Measurements from ENCODE around the gene CIDEC.

Gene CIDEC, protein sequence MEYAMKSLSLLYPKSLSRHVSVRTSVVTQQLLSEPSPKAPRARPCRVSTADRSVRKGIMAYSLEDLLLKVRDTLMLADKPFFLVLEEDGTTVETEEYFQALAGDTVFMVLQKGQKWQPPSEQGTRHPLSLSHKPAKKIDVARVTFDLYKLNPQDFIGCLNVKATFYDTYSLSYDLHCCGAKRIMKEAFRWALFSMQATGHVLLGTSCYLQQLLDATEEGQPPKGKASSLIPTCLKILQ

DNA sequence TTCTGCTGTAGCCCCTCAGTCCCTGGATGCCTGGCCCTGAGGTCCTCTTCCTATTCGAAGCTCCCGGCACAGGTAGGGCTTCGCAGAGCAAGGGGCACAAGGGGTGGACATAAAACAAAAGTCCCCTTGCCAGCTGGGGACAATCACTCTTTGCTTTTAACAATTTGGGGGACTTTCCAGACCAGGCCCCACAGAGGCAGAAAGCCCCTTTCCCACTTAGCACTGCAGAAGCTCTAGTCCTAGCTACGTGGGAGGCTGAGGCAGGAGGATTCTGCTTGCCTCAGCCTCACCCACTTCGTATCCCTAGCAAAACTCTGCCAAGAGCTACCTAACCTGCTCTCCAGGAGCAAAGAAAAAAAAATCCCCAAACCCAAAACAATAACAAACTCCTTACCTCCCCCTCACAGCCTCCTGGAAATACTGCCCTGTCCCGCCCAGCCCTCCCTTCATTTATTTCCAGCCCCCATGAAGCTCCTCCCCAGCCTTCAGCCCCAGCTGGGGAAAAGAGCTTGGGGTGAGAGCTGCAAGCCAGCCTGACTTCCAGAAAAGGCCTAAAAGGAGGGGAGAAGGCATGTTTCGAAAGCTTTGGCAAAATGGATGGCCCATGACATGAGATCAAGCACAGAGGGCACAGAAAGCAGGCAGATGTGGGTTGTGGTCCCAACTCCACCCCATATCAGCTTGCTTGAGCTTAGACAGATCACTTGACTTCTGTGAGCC, at the start of gene CIDEC:
Gene CIDEC, minus strand, starts transcription at position 424 of the 720 bp plus-strand sequence. CDS start 1,767 bp downstream, outside the sequence.
- no peak for DNase-seq

DNA sequence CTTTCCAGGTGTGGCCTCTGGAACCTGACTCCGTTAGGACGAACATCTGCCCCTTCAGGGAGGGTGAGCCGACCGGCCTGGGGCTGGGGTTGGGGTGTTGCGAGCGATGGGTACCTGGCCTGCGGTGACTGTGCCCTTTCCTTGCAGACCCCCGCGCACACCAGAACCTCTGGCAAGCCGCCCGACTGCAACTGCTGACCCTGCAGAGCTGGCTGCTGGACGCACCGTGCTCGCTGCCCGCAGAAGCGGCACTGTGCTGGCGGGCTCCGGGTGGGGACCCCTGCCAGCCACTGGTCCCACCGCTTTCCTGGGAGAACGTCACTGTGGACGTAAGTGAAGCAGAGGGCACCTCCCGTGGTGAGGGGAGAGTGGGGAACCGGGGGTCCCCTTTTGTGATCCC, 48.1 kb upstream of the CIDEC start:
- DNase-seq = no peak

DNA sequence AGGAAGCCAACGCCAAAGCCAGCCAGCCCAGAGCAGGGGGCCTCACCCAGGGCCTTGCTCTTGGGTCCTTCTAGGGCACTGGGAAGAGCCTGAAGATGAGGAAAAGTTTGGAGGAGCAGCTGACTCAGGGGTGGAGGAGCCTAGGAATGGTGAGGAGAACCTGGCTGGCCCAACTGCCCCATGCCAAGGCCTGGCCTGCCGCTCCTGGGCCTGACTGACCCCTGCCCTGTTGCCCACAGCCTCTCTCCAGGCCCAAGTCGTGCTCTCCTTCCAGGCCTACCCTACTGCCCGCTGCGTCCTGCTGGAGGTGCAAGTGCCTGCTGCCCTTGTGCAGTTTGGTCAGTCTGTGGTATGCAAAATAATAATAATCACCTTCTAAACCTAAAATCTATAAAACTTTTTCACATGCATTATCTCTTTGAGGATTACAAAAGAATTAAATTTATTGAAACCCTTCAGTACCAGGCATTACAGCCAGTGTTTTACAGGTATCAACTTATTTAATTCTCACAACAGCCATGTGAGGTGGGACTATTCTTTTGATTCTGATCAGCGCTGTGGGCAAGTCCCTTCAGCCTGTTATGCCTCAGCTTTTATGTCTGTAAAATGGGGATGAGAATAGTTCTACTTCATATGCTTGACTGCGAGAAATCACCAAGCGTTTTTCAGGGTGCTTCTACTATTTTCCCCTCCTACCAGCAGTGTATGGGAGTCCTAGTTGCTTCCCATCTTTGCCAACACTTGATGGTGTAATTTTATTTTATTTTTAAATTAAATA, 38.4 kb upstream of the CIDEC start:
- no peak for DNase-seq

DNA sequence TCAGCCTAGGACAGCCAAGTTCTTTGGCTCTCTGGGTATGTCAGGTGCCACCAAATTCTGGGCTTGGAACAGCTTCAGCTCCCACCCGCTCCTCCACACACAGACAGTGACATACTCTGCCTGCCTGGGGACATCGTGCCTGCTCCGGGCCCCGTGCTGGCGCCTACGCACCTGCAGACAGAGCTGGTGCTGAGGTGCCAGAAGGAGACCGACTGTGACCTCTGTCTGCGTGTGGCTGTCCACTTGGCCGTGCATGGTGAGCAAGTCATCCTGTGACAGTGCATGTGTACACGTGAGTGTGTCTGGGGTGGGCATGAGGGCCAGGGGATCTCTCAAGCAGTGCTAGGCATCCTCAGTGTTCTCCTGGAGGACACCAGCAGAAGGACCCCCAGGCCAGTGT, 37.8 kb upstream of the CIDEC start:
- DNase-seq = no peak

DNA sequence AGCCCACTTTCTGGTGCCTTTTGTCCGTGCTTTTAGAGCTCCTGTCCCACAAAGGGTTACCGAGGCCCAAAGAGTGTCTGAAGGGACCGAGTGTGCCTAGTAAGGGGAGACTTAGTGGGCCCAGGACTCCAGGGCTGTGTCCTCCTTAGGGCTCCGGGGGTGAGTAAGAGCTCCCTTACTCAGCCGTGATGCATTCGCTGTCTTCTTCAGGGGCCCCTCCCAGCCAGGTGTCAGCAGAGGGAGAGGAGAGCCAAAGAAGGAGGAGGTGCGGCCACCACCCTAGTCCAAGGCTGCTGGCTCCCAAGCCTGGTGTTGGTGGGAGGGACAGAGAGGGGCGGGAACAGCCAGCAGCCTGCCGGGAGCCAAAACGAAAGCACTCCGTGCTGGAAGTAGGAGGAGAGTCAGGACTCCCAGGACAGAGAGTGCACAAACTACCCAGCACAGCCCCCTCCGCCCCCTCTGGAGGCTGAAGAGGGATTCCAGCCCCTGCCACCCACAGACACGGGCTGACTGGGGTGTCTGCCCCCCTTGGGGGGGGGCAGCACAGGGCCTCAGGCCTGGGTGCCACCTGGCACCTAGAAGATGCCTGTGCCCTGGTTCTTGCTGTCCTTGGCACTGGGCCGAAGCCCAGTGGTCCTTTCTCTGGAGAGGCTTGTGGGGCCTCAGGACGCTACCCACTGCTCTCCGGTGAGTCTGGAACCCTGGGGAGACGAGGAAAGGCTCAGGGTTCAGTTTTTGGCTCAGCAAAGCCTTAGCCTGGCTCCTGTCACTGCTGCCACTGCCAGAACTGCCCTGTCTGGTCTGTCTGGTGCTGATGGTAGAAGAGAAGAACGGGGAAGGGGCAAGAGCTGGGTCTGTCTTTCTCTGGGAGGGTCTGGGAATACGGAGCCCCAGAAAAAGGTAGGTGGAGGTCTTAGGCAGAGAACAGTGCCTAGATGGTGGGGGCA, 37.0 kb upstream of the CIDEC start, which contains the start of gene IL17RC:
Gene IL17RC, plus strand, starts transcription at position 365 of the 947 bp plus-strand sequence. Its CDS starts 218 bp downstream, at position 583.
- DNase-seq = peak; percentile 57

DNA sequence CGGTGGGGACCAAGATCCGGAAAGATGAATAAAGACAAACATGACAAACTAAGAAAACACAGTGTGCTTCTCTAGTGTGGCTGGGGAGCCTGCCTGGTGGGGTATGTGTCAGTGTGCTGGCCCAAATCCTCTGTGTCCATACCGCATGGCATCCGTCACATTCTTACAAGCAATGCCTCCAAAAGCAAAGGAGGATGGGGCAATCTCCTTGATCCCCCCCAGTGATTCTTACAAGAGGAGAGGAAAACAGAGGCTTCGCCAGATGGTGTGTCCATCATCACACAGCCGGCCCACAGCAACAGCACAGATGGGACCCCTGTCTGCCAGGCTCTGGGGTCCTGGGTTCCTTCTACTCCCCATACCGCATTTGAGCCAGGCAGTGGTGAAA, 36.3 kb upstream of the CIDEC start:
- no peak for DNase-seq

DNA sequence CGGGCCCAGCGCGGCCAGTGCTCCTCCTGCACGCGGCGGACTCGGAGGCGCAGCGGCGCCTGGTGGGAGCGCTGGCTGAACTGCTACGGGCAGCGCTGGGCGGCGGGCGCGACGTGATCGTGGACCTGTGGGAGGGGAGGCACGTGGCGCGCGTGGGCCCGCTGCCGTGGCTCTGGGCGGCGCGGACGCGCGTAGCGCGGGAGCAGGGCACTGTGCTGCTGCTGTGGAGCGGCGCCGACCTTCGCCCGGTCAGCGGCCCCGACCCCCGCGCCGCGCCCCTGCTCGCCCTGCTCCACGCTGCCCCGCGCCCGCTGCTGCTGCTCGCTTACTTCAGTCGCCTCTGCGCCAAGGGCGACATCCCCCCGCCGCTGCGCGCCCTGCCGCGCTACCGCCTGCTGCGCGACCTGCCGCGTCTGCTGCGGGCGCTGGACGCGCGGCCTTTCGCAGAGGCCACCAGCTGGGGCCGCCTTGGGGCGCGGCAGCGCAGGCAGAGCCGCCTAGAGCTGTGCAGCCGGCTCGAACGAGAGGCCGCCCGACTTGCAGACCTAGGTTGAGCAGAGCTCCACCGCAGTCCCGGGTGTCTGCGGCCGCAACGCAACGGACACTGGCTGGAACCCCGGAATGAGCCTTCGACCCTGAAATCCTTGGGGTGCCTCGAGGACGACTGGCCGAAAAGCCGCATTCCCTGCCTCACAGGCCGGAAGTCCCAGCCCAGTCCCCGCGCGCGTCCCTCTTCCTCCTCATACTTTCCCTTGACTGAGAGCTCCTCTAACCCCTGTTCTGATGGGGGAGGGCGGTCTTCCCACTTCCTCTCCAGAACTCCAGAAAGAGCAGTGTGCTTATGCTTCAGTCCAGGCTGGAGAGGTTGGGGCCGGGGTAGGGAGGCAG, 35.4 kb upstream of the CIDEC start:
- peak; percentile 12 for DNase-seq

DNA sequence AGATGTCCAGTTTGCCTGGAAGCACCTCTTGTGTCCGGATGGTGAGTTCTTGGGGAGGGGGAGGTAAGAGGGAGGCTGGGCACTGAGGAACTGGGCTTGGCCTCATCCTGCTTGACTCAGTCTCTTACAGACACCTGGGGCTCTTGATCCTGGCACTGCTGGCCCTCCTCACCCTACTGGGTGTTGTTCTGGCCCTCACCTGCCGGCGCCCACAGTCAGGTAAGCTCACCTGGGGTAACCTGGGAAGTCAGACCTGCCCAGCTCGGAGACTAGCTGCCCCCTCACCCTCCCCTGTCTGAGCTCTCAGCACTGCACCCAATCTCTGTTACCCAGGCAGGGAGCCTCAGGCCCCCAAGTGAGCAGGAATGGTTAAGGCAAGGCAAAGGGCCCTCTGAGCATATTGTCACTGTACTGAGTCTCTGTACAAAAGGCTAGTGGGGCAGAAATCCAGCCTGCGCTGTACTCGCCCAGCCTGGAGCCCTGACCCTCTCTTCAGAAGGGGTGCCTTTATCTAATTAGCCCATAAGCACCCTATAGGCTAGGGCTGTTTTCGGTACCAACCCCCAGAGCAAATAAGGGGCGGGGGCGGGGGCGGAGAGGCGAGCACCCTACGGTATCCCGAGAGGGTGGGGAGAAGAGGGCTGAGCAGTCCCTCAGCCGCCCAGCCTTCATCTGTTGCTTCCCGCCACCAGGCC, 34.7 kb upstream of the CIDEC start:
- DNase-seq = no peak

DNA sequence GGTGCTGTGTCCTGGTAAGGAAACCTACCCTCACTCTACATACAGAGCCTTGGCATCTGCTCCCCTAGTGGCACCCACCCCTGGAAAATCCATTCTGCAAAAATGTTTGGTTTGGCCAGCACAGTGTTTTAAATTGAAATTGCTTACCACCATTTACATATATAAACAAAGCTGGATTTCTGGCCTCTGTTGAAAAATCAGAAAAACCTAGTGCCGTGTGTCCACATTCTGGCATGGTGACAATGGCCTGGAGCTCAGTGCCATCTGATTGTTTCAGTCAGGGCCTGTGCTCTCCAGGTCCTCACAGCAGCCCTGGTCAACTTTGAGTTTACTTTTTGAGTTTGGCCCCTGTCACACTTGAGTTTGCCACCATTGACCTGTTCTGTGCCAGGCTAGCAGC, 34.0 kb upstream of the CIDEC start:
- no peak for DNase-seq

DNA sequence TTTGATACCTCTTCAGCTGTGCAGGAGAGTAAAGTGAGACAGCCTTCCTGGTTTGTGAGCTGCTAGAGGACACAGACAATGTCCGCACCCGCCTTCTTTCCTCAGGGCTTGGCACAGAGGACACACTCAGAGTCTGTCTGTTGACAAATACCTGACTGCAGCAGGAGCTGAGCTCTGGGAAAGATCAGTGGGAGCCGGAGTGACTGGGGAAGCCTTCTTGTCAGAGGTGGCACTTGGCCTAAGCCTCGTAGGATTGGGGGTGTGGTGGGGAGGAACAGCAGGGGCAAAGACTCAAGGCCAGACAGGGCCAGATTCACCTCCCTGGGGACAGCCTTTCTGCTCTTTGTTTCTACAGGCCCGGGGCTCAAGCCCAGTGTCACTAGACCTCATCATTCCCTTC, 33.5 kb upstream of the CIDEC start:
- no peak for DNase-seq

DNA sequence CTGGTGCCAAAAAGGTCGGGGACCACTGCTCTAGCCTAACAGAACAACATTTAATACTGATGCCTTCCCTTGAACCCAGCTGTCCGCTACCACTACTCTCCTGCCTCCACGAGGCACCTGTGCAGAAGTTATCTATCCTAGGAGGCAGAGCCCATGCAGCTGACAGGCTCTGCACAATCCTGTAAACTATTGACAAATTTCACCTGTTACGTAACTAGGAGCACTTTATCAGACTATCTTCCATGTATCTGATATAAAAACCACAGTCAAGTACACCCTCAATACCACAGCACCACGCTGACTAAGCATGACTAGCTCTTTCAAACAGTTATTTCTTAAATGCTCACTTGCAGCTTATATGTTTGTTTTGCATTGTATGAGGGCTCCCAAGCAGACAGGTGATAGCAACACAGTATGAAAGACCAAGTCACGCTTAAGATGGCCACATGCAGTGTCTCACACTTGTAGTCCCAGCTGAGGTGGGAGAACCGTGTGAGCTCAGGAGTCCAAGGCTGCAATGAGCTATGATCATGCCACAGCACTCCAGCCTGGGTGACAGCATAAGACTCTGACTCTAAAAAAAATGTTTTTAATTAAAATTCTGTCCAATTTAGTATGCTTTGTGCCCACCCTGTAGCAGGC, 32.4 kb upstream of the CIDEC start:
- no peak for DNase-seq

DNA sequence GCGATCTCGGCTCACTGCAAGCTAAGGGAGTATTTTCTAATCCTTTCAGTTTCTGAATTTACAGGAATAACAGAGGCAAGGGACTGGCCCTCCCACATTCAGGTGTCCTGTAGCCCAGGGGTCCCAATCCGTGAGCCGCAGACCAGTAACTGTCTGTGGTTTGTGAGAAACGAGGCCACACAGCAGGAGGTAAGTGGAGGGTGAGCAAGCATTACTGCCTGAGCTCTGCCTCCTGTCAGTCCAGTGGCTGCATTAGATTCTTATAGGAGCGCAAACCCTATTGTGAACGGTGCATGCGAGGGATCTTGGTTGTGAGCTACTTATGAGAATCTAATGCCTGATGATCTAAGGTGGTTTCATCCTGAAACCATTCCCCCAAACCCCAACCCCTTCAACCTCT, 31.8 kb upstream of the CIDEC start:
- DNase-seq = no peak

DNA sequence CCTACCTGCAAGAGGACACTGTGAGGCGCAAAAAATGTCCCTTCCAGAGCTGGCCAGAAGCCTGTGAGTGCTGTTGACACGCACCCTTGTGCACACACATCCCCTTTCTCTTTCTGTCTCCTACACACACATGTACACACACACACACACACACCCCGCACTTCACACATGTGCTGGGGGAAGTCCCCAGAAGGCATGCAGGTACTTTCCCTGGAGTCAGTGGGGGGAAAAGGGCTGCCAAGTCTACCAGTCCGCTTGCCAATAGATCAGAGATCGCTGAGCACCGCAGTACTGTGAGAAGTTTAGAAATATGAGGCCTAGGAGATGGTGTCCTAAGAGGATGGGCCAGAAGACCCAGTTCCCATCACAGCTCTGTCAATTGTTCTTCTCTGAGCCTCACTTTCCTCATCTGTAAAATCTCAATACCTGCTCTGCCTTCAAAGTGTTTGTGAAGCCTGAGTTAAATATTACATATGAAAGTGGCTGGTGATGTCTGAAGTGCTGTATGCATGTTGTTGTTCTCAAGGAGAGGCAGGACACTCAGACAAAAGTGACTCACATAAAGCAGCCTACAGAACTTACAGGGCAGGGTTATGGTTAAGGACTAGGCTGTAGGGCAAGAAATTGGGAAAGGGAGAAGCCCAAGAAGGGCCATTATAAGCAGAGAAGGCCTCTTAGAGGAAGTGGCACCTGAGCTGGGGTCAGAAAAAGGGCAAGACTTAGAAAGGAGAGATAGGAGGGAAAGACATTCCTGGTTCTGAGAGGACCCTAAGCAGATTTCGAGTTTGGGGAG, 29.4 kb upstream of the CIDEC start:
- no peak for DNase-seq

DNA sequence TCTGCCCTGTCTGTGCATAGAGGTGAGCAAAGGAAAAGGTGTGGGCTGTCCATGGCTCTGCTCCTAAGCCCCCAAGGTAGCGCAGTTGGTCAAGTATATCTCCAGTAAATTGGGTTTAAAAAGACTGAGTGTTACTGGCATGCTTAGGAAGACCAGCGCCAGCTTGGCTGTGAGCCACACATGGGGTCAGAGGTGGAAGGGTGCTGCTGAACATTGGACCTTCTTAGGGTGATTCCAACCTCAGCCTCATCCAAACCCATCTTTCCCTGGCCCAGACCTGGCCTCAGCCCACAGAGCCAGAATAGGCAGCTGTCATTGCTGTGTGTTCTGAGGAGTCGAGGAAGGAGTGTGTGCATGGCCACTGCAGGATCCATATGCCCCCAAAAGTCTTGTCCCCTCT, 28.2 kb upstream of the CIDEC start:
- no peak for DNase-seq

DNA sequence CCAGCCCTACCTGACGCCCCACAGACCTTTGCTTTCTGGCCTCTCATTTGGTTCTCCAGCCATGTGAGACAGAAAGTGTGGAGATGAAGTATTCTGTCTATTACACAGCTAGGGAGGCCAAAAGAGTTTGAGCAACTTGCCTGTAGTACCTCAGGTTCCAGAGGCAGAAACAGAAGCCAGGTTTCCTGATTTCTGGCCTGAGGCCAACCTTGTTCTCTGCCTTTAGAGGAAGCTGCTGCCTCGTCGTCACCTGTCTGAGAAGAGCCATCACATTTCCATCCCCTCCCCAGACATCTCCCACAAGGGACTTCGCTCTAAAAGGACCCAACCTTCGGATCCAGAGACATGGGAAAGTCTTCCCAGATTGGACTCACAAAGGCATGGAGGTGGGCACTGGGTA, 26.4 kb upstream of the CIDEC start:
- DNase-seq = no peak

DNA sequence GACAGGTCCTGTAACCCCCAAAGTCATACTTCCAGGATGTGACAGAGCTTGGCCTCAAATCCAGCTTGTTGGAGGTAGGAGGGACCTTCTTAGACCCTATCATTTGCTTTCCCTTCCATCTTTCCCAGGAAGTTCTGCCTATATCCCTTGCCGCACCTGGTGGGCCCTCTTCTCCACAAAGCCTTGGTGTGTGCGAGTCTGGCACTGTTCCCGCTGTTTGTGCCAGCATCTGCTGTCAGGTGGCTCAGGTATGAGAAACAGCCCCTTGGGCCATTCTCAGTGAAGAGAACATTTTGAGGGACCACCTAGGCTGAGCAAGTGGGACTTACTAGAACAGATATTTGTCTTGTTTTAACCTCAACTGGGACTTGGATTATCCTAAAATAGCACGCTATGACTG, 23.9 kb upstream of the CIDEC start:
- DNase-seq = no peak

DNA sequence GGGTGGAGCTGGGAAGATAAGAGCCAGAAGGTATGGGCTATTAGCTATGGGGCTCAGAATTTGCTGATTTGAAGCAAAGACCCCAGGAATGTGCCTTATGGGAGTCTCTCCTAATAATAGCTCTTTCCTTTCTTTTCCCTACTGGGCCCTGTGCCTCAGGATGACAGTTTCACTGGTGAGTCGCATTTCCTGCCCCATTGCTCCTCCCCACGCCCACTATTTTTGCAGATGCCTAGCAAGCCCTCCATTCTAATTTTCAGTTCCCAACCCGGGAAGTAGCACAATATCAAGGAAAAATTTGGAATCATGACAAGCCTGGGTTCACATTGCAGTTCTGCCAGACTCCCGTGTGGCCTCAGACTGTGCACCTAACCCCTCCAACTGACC, 23.2 kb upstream of the CIDEC start:
- DNase-seq = no peak

DNA sequence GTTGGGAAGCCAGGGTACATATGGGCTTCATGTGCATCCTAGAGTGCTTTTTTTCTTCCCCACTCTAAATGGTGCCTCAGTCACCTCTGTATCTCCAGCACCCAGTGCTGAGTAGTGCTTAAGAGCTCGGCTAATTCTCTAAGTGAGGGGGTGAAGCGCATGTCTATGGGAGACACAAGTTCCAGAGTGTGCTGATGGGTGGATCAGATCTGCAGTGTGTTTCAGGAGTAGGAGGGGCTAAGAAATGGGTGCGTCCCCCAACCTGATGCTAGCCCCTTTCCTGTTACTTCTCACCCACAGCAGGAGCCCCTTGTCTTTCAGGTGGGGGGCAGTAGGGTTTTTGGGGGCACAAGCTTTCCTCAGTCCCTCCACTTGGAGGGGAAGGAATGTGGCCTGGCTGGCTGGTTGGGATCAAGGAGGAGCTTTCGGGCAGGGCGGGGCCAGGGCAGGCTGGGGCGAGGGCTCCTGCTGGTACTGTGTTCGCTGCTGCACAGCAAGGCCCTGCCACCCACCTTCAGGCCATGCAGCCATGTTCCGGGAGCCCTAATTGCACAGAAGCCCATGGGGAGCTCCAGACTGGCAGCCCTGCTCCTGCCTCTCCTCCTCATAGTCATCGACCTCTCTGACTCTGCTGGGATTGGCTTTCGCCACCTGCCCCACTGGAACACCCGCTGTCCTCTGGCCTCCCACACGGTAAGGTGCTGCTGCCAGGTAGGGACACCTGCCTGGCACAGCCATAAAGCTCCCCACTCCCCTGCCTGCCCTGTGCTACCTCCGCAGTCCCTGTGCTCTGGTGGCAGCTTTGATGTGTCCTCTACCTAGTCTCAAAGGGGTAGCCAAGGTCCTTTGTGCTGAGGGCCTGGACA, 22.6 kb upstream of the CIDEC start, which contains the start of gene IL17RE:
Gene IL17RE, plus strand, starts transcription at position 477 of the 866 bp plus-strand sequence. Its CDS starts 85 bp downstream, at position 562.
- DNase-seq = peak; percentile 4

Measured in NCI-H774 (cell line).